Measurements from ENCODE around the gene AQP1.

- TF ChIP-seq, protein P1, sequence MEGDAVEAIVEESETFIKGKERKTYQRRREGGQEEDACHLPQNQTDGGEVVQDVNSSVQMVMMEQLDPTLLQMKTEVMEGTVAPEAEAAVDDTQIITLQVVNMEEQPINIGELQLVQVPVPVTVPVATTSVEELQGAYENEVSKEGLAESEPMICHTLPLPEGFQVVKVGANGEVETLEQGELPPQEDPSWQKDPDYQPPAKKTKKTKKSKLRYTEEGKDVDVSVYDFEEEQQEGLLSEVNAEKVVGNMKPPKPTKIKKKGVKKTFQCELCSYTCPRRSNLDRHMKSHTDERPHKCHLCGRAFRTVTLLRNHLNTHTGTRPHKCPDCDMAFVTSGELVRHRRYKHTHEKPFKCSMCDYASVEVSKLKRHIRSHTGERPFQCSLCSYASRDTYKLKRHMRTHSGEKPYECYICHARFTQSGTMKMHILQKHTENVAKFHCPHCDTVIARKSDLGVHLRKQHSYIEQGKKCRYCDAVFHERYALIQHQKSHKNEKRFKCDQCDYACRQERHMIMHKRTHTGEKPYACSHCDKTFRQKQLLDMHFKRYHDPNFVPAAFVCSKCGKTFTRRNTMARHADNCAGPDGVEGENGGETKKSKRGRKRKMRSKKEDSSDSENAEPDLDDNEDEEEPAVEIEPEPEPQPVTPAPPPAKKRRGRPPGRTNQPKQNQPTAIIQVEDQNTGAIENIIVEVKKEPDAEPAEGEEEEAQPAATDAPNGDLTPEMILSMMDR (IDR thresholded peaks at IDR 0.05 in 2 of 3, conservative IDR thresholded peaks at IDR 0.05 in 1 of 3; ENCODE audit: control insufficient read depth in 2 of 3, extremely low read depth in 1 of 3, insufficient read depth in 1 of 3, low read depth in 3 of 3, low read length in 3 of 3) = no peak
- TF ChIP-seq KAT2A (conservative IDR thresholded peaks at IDR 0.05; ENCODE audit: control insufficient read depth, low read depth, low read length) = no peak
- TF ChIP-seq, protein P2, sequence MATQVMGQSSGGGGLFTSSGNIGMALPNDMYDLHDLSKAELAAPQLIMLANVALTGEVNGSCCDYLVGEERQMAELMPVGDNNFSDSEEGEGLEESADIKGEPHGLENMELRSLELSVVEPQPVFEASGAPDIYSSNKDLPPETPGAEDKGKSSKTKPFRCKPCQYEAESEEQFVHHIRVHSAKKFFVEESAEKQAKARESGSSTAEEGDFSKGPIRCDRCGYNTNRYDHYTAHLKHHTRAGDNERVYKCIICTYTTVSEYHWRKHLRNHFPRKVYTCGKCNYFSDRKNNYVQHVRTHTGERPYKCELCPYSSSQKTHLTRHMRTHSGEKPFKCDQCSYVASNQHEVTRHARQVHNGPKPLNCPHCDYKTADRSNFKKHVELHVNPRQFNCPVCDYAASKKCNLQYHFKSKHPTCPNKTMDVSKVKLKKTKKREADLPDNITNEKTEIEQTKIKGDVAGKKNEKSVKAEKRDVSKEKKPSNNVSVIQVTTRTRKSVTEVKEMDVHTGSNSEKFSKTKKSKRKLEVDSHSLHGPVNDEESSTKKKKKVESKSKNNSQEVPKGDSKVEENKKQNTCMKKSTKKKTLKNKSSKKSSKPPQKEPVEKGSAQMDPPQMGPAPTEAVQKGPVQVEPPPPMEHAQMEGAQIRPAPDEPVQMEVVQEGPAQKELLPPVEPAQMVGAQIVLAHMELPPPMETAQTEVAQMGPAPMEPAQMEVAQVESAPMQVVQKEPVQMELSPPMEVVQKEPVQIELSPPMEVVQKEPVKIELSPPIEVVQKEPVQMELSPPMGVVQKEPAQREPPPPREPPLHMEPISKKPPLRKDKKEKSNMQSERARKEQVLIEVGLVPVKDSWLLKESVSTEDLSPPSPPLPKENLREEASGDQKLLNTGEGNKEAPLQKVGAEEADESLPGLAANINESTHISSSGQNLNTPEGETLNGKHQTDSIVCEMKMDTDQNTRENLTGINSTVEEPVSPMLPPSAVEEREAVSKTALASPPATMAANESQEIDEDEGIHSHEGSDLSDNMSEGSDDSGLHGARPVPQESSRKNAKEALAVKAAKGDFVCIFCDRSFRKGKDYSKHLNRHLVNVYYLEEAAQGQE (IDR thresholded peaks at IDR 0.05; ENCODE audit: low read depth, low read length) = no peak
These were observed 1.0 kb downstream of the AQP1 start for GRCh38 chr7:30912731-30912985.
